HepG2 (cell line): ENCODE data around the gene FGF9. TPM values are rescaled to one million over a fixed set of nuclear protein-coding genes. Genes with fewer than 3 reads are reported as not detected.

Experiments
- ATAC-seq: fragments of 200-7000 bp; cut with Tn5 transposase; 3 replicates; pipeline ENCODE4 v1.9.1; 2020; ENCODE audit warnings: mild to moderate bottlenecking, moderate library complexity
- BruUV-seq: library from RNA; stranded (reverse); fragments of 400-500 nt; replicated peaks from 2 replicates; lab custom pipeline; 2021; lab: Mats Ljungman, UMichigan
- CTCF ChIA-PET: fragments of 300-600 bp; formaldehyde crosslinking; extraction: SDS; loops from one replicate; lab custom pipeline; 2021; ENCODE audit warnings: low total read pairs, inconsistent platforms, low intra/inter-chr PET ratio; lab: Yijun Ruan, JAX
- POLR2A ChIA-PET: fragments of 350-600 bp; sonication (Branson Sonifier 250); formaldehyde crosslinking; loops from one replicate; lab custom pipeline; 2020; ENCODE audit warnings: antibody characterized with exemption, inconsistent platforms; lab: Yijun Ruan, JAX
- DNase-seq: peaks from one replicate; pipeline ENCODE4 v3.0.0-alpha.2; 2015; ENCODE audit warnings: low spot score
- FAIRE-seq: peaks from 3 replicates; lab custom pipeline; 2011; peaks lifted over from hg19 to GRCh38; lab: Jason Lieb, UNC
- H2AFZ ChIP-seq: one replicate; pipeline ENCODE4 v1.6.1; 2011; ENCODE audit warnings: low read length, inconsistent platforms
- H3K27ac ChIP-seq: fragments of 300-600 bp; 3 replicates; pipeline ENCODE4 v1.8.0; 2011; ENCODE audit warnings: mixed run types, mild to moderate bottlenecking, mixed read lengths, low read length, inconsistent platforms; ENCODE audit not compliant: insufficient read depth; ENCODE audit errors: extremely low read length
- H3K27me3 ChIP-seq, 2 experiments: fragments of 200-600 bp in 1 of 2; 2 replicates in 1 of 2; 3 replicates in 1 of 2; pipeline versions ENCODE4 v1.6.0 to v1.8.0; 2011; ENCODE audit warnings: low read length in 2 of 2, mild to moderate bottlenecking in 2 of 2, moderate library complexity in 2 of 2, inconsistent platforms in 1 of 2; ENCODE audit not compliant: insufficient read depth in 2 of 2, control insufficient read depth in 1 of 2
- H3K36me3 ChIP-seq, 2 experiments: fragments of 200-600 bp in 1 of 2; replicated peaks in 1 of 2; 2 replicates in 1 of 2; 3 replicates in 1 of 2; pipeline versions ENCODE4 v1.5.1 to v1.8.0; 2011; ENCODE audit warnings: low read length in 2 of 2, inconsistent platforms in 1 of 2; ENCODE audit not compliant: insufficient read depth in 2 of 2, control insufficient read depth in 1 of 2
- H3K4me1 ChIP-seq: 2 replicates; pipeline ENCODE4 v1.5.1; 2012; ENCODE audit warnings: low read length, inconsistent platforms; ENCODE audit not compliant: insufficient read depth
- H3K4me2 ChIP-seq: 2 replicates; pipeline ENCODE4 v1.6.0; 2011; ENCODE audit warnings: low read depth, low read length, inconsistent platforms
- H3K4me3 ChIP-seq, 3 experiments: fragments of 200-600 bp in 1 of 3; sonication (generic), shearing (Covaris generic) in 1 of 3; replicated peaks in 1 of 3; 2 replicates each; pipeline ENCODE4 v1.5.1; 2011 to 2016; ENCODE audit warnings: low read length in 3 of 3, inconsistent platforms in 2 of 3, low read depth in 2 of 3, mild to moderate bottlenecking in 2 of 3, control low read depth in 1 of 3, mixed read lengths in 1 of 3; ENCODE audit not compliant: insufficient read depth in 1 of 3
- H3K79me2 ChIP-seq: one replicate; pipeline ENCODE4 v1.6.1; 2011; ENCODE audit warnings: low read length, inconsistent platforms; ENCODE audit not compliant: insufficient read depth
- H3K9ac ChIP-seq: 2 replicates; pipeline ENCODE4 v1.6.0; 2011; ENCODE audit warnings: mild to moderate bottlenecking, low read depth, low read length, inconsistent platforms; ENCODE audit not compliant: insufficient read depth
- H3K9me3 ChIP-seq: 2 replicates; pipeline ENCODE4 v1.5.1; 2012; ENCODE audit warnings: mild to moderate bottlenecking, low read length
- H4K20me1 ChIP-seq: 2 replicates; pipeline ENCODE4 v1.6.0; 2011; ENCODE audit warnings: inconsistent platforms, mild to moderate bottlenecking, low read length, moderate library complexity; ENCODE audit not compliant: insufficient read depth
- HMGXB4 ChIP-seq, 2 experiments: sonication (generic) in 1 of 2; formaldehyde crosslinking in 1 of 2; IDR thresholded peaks; 2 replicates each; pipeline versions ENCODE4 v1.4.0 to v1.6.1; 2018 to 2020; ENCODE audit warnings: missing genetic modification reagents in 2 of 2, borderline replicate concordance in 1 of 2, low read depth in 1 of 2, mild to moderate bottlenecking in 1 of 2, missing biosample characterization in 1 of 2
- HNF4A ChIP-seq: sonication (generic); formaldehyde crosslinking; IDR thresholded peaks from 2 replicates; pipeline ENCODE4 v1.4.0; 2020; ENCODE audit warnings: missing genetic modification reagents
- MIER2 ChIP-seq: IDR thresholded peaks from 2 replicates; pipeline ENCODE4 v1.6.1; 2016; ENCODE audit warnings: missing biosample characterization, missing genetic modification reagents
- TARDBP ChIP-seq: sonication (generic); formaldehyde crosslinking; IDR thresholded peaks from 2 replicates; pipeline ENCODE4 v1.8.0; 2022; ENCODE audit warnings: mild to moderate bottlenecking, missing genetic modification reagents
- ZNF747 ChIP-seq: sonication (generic); formaldehyde crosslinking; IDR thresholded peaks from 2 replicates; pipeline ENCODE4 v1.8.1; 2023; ENCODE audit warnings: missing genetic modification reagents, mild to moderate bottlenecking, borderline replicate concordance
- WGBS: methylation state at CpG from one replicate; pipeline ENCODE4 v1.1.6; 2017; ENCODE audit warnings: low lambda C conversion rate; 5-methylcytosine and 5-hydroxymethylcytosine counted together
- in situ Hi-C: cut with HindIII; loops from 2 replicates; pipeline ENCODE4 v1.10.0; 2017; ENCODE audit warnings: low pct_unique_long_range_greater_than_20kb; ENCODE audit not compliant: extremely low pct_ligation_motif_present
- intact Hi-C: fragments of 100-400 bp; cut with micrococcal nuclease; formaldehyde crosslinking; loops from one replicate; pipeline ENCODE4 v1.10.0; 2022; ENCODE audit not compliant: unreplicated experiment
- polyA plus RNA-seq, 8 experiments: library from polyadenylated mRNA; depleted of rRNA in 3 of 8; stranded (reverse) in 7 of 8; unstranded in 1 of 8; fragments of >200 nt; fragmentation: Illumina TruSeq in 4 of 8; extraction: Trizol in 4 of 8; gene quantifications; 2 replicates each; pipeline versions ENCODE4 v1.2.1 to v1.2.3, GENCODE V29; 2011 to 2016; ENCODE audit warnings: low read depth in 4 of 8, missing spikeins in 1 of 8, mixed read lengths in 1 of 8; ENCODE audit not compliant: insufficient read depth in 1 of 8
- total RNA-seq, 5 experiments: library from RNA; depleted of rRNA; stranded (reverse); fragments of >200 nt; fragmentation: Illumina TruSeq; extraction: Trizol; gene quantifications; 2 replicates each; pipeline ENCODE4 v1.2.3, GENCODE V29; 2016; ENCODE audit warnings: low read depth in 1 of 5
- TF ChIP-seq, protein P1 (sequence below): sonication (generic); formaldehyde crosslinking; conservative IDR thresholded peaks from 2 replicates; pipeline ENCODE4 v1.8.0; 2022; ENCODE audit warnings: low read depth, missing genetic modification reagents
- TF ChIP-seq, protein P2 (sequence below): IDR thresholded peaks from 2 replicates; pipeline ENCODE4 v1.6.1; 2012; ENCODE audit warnings: inconsistent platforms
- TF ChIP-seq, protein P3 (sequence below): sonication (generic); formaldehyde crosslinking; IDR thresholded peaks from 2 replicates; pipeline ENCODE4 v1.4.0; 2020; ENCODE audit warnings: low read depth, missing genetic modification reagents

Gene FGF9
- total and polyA plus RNA-seq, 2 of the 13 experiments (the other 11 are each of a cell fraction or from before 2014, with no cell fraction given), result not detected

- no TSS peak for BruUV-seq
- FAIRE-seq (no peak), ATAC-seq (no peak)
- intact Hi-C loops (no loop called here), in situ Hi-C loops (no loop called here)
- Histone ChIP-seq H3K9ac (no peak overlapping the region), H3K36me3 (no peaks in the 10 kb centered on the region), H3K4me1 (no peaks in the 10 kb centered on the region), H3K4me2 (no peak overlapping the region), H4K20me1 (no peaks in the 10 kb centered on the region), H3K27ac (no peak overlapping the region)
- CTCF ChIA-PET, result no interaction called here
- TF ChIP-seq MIER2 (CRISPR knock-in tag), result no peak
- no peak for TF ChIP-seq ZNF747 (CRISPR knock-in tag)
- TF ChIP-seq, protein P1, sequence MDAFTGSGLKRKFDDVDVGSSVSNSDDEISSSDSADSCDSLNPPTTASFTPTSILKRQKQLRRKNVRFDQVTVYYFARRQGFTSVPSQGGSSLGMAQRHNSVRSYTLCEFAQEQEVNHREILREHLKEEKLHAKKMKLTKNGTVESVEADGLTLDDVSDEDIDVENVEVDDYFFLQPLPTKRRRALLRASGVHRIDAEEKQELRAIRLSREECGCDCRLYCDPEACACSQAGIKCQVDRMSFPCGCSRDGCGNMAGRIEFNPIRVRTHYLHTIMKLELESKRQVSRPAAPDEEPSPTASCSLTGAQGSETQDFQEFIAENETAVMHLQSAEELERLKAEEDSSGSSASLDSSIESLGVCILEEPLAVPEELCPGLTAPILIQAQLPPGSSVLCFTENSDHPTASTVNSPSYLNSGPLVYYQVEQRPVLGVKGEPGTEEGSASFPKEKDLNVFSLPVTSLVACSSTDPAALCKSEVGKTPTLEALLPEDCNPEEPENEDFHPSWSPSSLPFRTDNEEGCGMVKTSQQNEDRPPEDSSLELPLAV (CRISPR knock-in tag), result no peak
- TF ChIP-seq, protein P2, sequence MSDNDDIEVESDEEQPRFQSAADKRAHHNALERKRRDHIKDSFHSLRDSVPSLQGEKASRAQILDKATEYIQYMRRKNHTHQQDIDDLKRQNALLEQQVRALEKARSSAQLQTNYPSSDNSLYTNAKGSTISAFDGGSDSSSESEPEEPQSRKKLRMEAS, result no peak
- no peak for TF ChIP-seq HMGXB4 (CRISPR knock-in tag; IDR thresholded peaks at IDR 0.05; ENCODE audit: borderline replicate concordance in 1 of 2, low read depth in 1 of 2)
- TF ChIP-seq TARDBP (CRISPR knock-in tag), result no peak
- no peak for TF ChIP-seq HNF4A (CRISPR knock-in tag)
- TF ChIP-seq, protein P3, sequence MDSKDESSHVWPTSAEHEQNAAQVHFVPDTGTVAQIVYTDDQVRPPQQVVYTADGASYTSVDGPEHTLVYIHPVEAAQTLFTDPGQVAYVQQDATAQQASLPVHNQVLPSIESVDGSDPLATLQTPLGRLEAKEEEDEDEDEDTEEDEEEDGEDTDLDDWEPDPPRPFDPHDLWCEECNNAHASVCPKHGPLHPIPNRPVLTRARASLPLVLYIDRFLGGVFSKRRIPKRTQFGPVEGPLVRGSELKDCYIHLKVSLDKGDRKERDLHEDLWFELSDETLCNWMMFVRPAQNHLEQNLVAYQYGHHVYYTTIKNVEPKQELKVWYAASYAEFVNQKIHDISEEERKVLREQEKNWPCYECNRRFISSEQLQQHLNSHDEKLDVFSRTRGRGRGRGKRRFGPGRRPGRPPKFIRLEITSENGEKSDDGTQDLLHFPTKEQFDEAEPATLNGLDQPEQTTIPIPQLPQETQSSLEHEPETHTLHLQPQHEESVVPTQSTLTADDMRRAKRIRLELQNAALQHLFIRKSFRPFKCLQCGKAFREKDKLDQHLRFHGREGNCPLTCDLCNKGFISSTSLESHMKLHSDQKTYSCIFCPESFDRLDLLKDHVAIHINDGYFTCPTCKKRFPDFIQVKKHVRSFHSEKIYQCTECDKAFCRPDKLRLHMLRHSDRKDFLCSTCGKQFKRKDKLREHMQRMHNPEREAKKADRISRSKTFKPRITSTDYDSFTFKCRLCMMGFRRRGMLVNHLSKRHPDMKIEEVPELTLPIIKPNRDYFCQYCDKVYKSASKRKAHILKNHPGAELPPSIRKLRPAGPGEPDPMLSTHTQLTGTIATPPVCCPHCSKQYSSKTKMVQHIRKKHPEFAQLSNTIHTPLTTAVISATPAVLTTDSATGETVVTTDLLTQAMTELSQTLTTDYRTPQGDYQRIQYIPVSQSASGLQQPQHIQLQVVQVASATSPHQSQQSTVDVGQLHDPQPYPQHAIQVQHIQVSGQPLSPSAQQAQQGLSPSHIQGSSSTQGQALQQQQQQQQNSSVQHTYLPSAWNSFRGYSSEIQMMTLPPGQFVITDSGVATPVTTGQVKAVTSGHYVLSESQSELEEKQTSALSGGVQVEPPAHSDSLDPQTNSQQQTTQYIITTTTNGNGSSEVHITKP (CRISPR knock-in tag), result no peak
- TF ChIP-seq, all 625 proteins: peak for 0
- WGBS, result 1% methylated on average over 3 of the region's 3 CpGs
- no peaks in the 10 kb centered on the region for H3K79me2 ChIP-seq
- no peak for DNase-seq
- H3K4me3 ChIP-seq, result no peak overlapping the region
- POLR2A ChIA-PET, result no interaction called here
- no peak overlapping the region for H2AFZ ChIP-seq
- H3K9me3 ChIP-seq, result no peaks in the 10 kb centered on the region
- no peaks in the 10 kb centered on the region for H3K27me3 ChIP-seq
Observed at GRCh38 chr13:21744149-21744548, 73.3 kb downstream of the FGF9 start.
